DOHH2 (cell line): Measurements from ENCODE around the gene CREBBP.

ENCODE experiments used
- H3F3A ChIP-seq: fragments of 200-600 bp; sonication (generic), shearing (Covaris generic); 2 replicates; pipeline ENCODE4 v1.6.0; 2016; ENCODE audit warnings: antibody characterized with exemption, mild to moderate bottlenecking; ENCODE audit not compliant: control insufficient read depth, insufficient read depth
- H3K27ac ChIP-seq: fragments of 200-600 bp; sonication (generic); 2 replicates; pipeline ENCODE4 v1.5.1; 2014; ENCODE audit warnings: low read depth, mild to moderate bottlenecking, low read length, moderate library complexity
- H3K27me3 ChIP-seq: fragments of 200-600 bp; sonication (generic); 2 replicates; pipeline ENCODE4 v1.6.1; 2014; ENCODE audit warnings: mild to moderate bottlenecking, low read length, mixed read lengths; ENCODE audit not compliant: control insufficient read depth
- H3K36me3 ChIP-seq: fragments of 200-600 bp; sonication (generic); 2 replicates; pipeline ENCODE4 v1.6.1; 2014; ENCODE audit warnings: mild to moderate bottlenecking, low read length, moderate library complexity, mixed read lengths; ENCODE audit not compliant: control insufficient read depth
- H3K4me1 ChIP-seq: fragments of 200-600 bp; sonication (generic); 2 replicates; pipeline ENCODE4 v1.6.1; 2014; ENCODE audit warnings: mild to moderate bottlenecking, low read length, mixed read lengths; ENCODE audit not compliant: control insufficient read depth
- H3K4me2 ChIP-seq: fragments of 200-600 bp; sonication (generic); 2 replicates; pipeline ENCODE4 v1.6.0; 2014; ENCODE audit warnings: mild to moderate bottlenecking, low read length, moderate library complexity
- H3K4me3 ChIP-seq: fragments of 200-600 bp; sonication (generic); 2 replicates; pipeline ENCODE4 v1.5.1; 2014; ENCODE audit warnings: mild to moderate bottlenecking, low read length, mixed read lengths
- H3K79me2 ChIP-seq: fragments of 200-600 bp; sonication (generic); 2 replicates; pipeline ENCODE4 v1.6.1; 2014; ENCODE audit warnings: mild to moderate bottlenecking, low read length, mixed read lengths; ENCODE audit not compliant: control insufficient read depth
- H3K9me2 ChIP-seq: fragments of 200-600 bp; sonication (generic); replicated peaks from 2 replicates; pipeline ENCODE4 v1.6.1; 2014; ENCODE audit warnings: mild to moderate bottlenecking, low read length, mixed read lengths; ENCODE audit not compliant: control insufficient read depth
- H3K9me3 ChIP-seq: fragments of 200-600 bp; sonication (generic); 2 replicates; pipeline ENCODE4 v1.6.1; 2014; ENCODE audit warnings: antibody characterized with exemption, low read length, mixed read lengths; ENCODE audit not compliant: control insufficient read depth, insufficient read depth
- H4K20me1 ChIP-seq: fragments of 200-600 bp; sonication (generic); 2 replicates; pipeline ENCODE4 v1.6.0; 2014; ENCODE audit warnings: low read depth, mild to moderate bottlenecking, antibody characterized with exemption, low read length, moderate library complexity; ENCODE audit not compliant: control insufficient read depth, insufficient read depth
- EZH2phosphoT487 ChIP-seq: fragments of 200-600 bp; sonication (generic); IDR thresholded peaks from 2 replicates; pipeline ENCODE4 v1.6.1; 2017; ENCODE audit warnings: borderline replicate concordance, mild to moderate bottlenecking, antibody characterized with exemption, low read length, moderate library complexity, mixed read lengths
- TF ChIP-seq, protein P1 (sequence below): fragments of 200-600 bp; sonication (generic); IDR thresholded peaks from one replicate; pipeline ENCODE4 v1.5.1; 2014; ENCODE audit warnings: antibody characterized with exemption, mild to moderate bottlenecking, low read depth, low read length; ENCODE audit not compliant: poor library complexity, severe bottlenecking

The CREBBP gene

DNA sequence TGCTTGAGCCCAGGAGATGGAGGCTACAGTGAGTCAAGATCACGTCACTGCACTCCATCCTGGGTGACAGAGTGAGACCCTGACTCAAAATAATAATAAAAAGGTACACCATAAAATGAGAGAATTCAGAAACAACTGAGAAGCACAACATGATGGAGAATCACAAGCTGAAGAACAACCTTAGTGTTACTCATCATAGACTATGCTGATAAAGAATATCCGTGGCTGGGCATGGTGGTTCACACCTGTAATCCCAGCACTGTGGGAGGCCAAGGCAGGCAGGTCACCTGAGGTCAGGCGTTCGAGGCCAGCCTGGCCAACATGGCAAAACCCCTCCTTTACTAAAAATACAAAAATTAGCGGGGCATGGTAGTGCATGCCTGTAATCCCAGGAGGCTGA lies 16.0 kb downstream of the CREBBP start:
- H3K27me3 ChIP-seq: no peaks in the 10 kb centered on the region
- peaks cover 45% of the 10 kb centered on the region for H4K20me1 ChIP-seq
- no peaks in the 10 kb centered on the region for H3K9me3 ChIP-seq
- H3K9me2 ChIP-seq: no peaks in the 10 kb centered on the region
- TF ChIP-seq, protein P1, sequence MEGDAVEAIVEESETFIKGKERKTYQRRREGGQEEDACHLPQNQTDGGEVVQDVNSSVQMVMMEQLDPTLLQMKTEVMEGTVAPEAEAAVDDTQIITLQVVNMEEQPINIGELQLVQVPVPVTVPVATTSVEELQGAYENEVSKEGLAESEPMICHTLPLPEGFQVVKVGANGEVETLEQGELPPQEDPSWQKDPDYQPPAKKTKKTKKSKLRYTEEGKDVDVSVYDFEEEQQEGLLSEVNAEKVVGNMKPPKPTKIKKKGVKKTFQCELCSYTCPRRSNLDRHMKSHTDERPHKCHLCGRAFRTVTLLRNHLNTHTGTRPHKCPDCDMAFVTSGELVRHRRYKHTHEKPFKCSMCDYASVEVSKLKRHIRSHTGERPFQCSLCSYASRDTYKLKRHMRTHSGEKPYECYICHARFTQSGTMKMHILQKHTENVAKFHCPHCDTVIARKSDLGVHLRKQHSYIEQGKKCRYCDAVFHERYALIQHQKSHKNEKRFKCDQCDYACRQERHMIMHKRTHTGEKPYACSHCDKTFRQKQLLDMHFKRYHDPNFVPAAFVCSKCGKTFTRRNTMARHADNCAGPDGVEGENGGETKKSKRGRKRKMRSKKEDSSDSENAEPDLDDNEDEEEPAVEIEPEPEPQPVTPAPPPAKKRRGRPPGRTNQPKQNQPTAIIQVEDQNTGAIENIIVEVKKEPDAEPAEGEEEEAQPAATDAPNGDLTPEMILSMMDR: no peak
- no peak for TF ChIP-seq EZH2phosphoT487
- H3K4me1 ChIP-seq: peaks cover 56% of the 10 kb centered on the region
- H3K4me3 ChIP-seq: no peak overlapping the region
- H3K36me3 ChIP-seq: peaks cover 8% of the 10 kb centered on the region; the same call in 1 of the 2 replicates
- H3K27ac ChIP-seq: no peak overlapping the region
- peaks cover 3% of the 10 kb centered on the region; the same call in 1 of the 2 replicates for H3F3A ChIP-seq
- peaks cover 100% of the 10 kb centered on the region for H3K79me2 ChIP-seq
- no peak overlapping the region for H3K4me2 ChIP-seq

DNA sequence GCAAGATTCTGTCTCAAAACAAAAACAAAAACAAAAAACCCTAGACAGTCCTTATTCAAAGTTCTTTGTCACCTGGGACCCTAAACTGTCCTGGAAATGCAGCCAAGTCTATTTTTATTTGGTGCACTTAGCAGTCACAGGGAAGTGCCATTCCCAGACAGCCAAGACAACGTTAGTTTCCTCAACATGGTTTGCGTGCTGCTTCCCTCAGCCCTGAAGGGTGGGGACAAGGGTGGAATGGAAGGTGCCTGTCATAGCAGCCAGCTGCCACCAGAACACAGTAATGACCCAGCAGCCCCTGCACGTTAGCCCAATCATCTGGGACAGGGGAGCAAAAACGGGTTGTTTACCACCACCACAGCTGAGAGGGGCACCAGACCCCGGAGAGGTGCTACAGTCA lies 16.9 kb downstream of the CREBBP start:
- Histone ChIP-seq H3F3A (peaks cover 3% of the 10 kb centered on the region; the same call in 1 of the 2 replicates), H4K20me1 (peaks cover 40% of the 10 kb centered on the region), H3K27me3 (no peaks in the 10 kb centered on the region), H3K4me2 (peak overlapping the region; percentile 7; the same call in 1 of the 2 replicates), H3K27ac (no peak overlapping the region), H3K4me1 (peaks cover 59% of the 10 kb centered on the region), H3K9me2 (no peaks in the 10 kb centered on the region), H3K9me3 (no peaks in the 10 kb centered on the region), H3K79me2 (peaks cover 100% of the 10 kb centered on the region), H3K36me3 (0 out of 2 replicates have a peak, but pooled peaks cover 3% of the 10 kb centered on the region), H3K4me3 (no peak overlapping the region)
- TF ChIP-seq EZH2phosphoT487: no peak
- TF ChIP-seq, protein P1: no peak

DNA sequence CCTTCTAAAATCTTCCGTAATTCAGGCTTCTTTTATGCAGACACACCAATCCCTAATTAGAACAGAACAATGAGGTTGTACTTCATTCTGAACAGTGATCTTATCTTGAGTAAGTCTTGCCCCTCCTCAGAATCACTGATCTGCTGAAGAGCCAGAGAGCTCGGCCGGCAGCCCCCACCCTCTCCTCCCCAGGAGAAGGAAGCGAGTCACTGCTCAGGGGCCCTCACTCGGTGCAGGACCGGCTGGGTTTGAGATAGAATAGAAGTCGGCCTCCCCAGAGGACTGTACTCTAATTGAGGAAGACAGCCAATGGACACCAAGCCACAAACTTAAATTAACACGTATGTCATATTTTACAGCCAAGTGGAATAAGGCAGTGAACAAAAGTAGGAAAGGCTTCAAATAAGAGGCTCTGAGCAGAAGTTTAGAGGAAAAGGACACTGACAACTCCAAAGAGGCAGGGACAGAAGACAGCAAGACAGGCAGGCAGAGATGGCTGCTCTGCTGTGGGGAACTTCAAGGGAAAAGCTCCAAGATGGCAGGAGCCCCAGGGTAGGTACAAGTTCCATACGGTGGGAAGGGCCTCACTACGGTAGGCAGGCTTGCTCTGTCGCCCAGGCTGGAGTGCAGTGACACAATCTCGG lies 18.6 kb downstream of the CREBBP start:
- no peak for TF ChIP-seq EZH2phosphoT487
- TF ChIP-seq, protein P1: no peak
- Histone ChIP-seq H3K4me2 (peak overlapping the region; percentile 51), H3K79me2 (peaks cover 100% of the 10 kb centered on the region), H4K20me1 (peaks cover 36% of the 10 kb centered on the region), H3K9me2 (no peaks in the 10 kb centered on the region), H3K36me3 (0 out of 2 replicates have a peak, but pooled peaks cover 3% of the 10 kb centered on the region), H3K27ac (no peak overlapping the region), H3K27me3 (no peaks in the 10 kb centered on the region), H3K4me1 (peaks cover 69% of the 10 kb centered on the region), H3K9me3 (no peaks in the 10 kb centered on the region), H3F3A (peaks cover 3% of the 10 kb centered on the region; the same call in 1 of the 2 replicates), H3K4me3 (peak overlapping the region; percentile 14)
